GM19025 (cell line): Measurements from ENCODE around the gene RSAD1.

Experiments used
- ATAC-seq: cut with Tn5 transposase; IDR thresholded peaks from one replicate; pipeline ENCODE4 v1.9.1; 2021; ENCODE audit warnings: mild to moderate bottlenecking, low read depth, moderate library complexity; ENCODE audit not compliant: unreplicated experiment

The RSAD1 gene

GRCh38 chr17:50488880-50489279, 10.2 kb downstream of the RSAD1 start:
- ATAC-seq, result no peak

GRCh38 chr17:50491505-50491904, 12.8 kb downstream of the RSAD1 start:
- ATAC-seq, result no peak

- ATAC-seq, result no peak
Observed at GRCh38 chr17:50492214-50492613, 13.6 kb downstream of the RSAD1 start.

- no peak for ATAC-seq
Observed at GRCh38 chr17:50493744-50494143, 15.1 kb downstream of the RSAD1 start.

- ATAC-seq, result no peak
Observed at GRCh38 chr17:50495217-50495823, 16.7 kb downstream of the RSAD1 start.

GRCh38 chr17:50495918-50496317, 17.3 kb downstream of the RSAD1 start:
- no peak for ATAC-seq

- no peak for ATAC-seq
Observed at GRCh38 chr17:50498021-50498874, 19.6 kb downstream of the RSAD1 start.

GRCh38 chr17:50499270-50499669, 20.6 kb downstream of the RSAD1 start:
- no peak for ATAC-seq

GRCh38 chr17:50499721-50500120, 21.1 kb downstream of the RSAD1 start:
- ATAC-seq, result no peak

- no peak for ATAC-seq
Observed at GRCh38 chr17:50501054-50501453, 22.4 kb downstream of the RSAD1 start.

- no peak for ATAC-seq
Observed at GRCh38 chr17:50502301-50502990, 23.8 kb downstream of the RSAD1 start.

GRCh38 chr17:50505591-50506130, 27.0 kb downstream of the RSAD1 start:
- ATAC-seq, result no peak

GRCh38 chr17:50506298-50506697, 27.6 kb downstream of the RSAD1 start:
- ATAC-seq, result no peak

GRCh38 chr17:50507871-50508572, 29.4 kb downstream of the RSAD1 start, which contains the start of gene MYCBPAP:
Gene MYCBPAP (plus strand): TSS chr17:50508439. CDS start chr17:50508675, 236 bp downstream.
- ATAC-seq, result peak; percentile 36

GRCh38 chr17:50508573-50509460, 30.2 kb downstream of the RSAD1 start:
- no peak for ATAC-seq

- ATAC-seq, result peak; percentile 85
Observed at GRCh38 chr17:50511058-50511457, 32.4 kb downstream of the RSAD1 start.

- no peak for ATAC-seq
Observed at GRCh38 chr17:50513495-50513894, 34.8 kb downstream of the RSAD1 start.

- ATAC-seq, result no peak
Observed at GRCh38 chr17:50514388-50514787, 35.7 kb downstream of the RSAD1 start.

- ATAC-seq, result no peak
Observed at GRCh38 chr17:50514936-50515702, 36.5 kb downstream of the RSAD1 start.
